Omental fat pad (tissue), 4 donors: Measurements from ENCODE around the gene SEC11A. TPM values are rescaled to one million over a fixed set of nuclear protein-coding genes. Genes with fewer than 3 reads are reported as not detected.
A peak's percentile ranks its signal among the peaks of the same experiment; 100 is the strongest.
"Not testable (repeated sequence)": the region's sequence is repeated elsewhere in the genome, so short reads cannot be mapped to it uniquely, and the experiment has no call there.

Source experiments
- ATAC-seq: fragments of 150-250 bp; one replicate; pipeline ENCODE4 v1.9.1; 2016; ENCODE audit warnings: mild to moderate bottlenecking, moderate library complexity; ENCODE audit not compliant: low FRiP score
- DNase-seq: peaks from one replicate; pipeline ENCODE4 v3.0.0-alpha.2; 2019; ENCODE audit warnings: low spot score
- total RNA-seq, 4 donors: library from RNA; depleted of rRNA; stranded (reverse); fragments of >200 nt; gene quantifications; one replicate each; pipeline ENCODE4 v1.1.0, GENCODE V29; 2016
- TF ChIP-seq, protein P1 (sequence below), 3 donors: fragments of 450-650 bp; IDR thresholded peaks; one replicate each; pipeline ENCODE4 v1.5.1; 2016 to 2017; ENCODE audit warnings: antibody characterized with exemption in 3 of 3, mild to moderate bottlenecking in 3 of 3, moderate library complexity in 2 of 3

SEC11A gene
- total RNA-seq, 4 donors from 2014 or later = 131 to 191 (median 149) TPM

DNA sequence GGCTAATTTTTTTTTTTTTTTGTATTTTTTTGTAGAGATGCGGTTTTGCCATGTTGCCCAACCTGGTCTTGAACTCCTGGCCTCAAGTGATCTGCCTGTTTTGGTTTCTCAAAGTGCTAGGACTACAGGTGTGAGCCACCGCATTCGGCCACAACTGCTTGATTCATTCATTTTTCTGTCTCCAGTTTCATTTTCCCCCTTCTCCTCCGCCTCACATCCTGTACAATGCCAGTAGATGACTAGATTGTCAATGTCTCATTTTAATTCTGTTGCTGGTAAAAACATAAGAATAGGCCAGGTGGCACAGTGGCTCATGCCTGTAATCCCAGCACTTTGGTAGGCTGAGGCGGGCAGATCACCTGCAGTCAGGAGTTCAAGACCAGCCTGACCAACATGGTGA is 20.4 kb upstream of the SEC11A start:
- ATAC-seq = no peak
- TF ChIP-seq, protein P1, sequence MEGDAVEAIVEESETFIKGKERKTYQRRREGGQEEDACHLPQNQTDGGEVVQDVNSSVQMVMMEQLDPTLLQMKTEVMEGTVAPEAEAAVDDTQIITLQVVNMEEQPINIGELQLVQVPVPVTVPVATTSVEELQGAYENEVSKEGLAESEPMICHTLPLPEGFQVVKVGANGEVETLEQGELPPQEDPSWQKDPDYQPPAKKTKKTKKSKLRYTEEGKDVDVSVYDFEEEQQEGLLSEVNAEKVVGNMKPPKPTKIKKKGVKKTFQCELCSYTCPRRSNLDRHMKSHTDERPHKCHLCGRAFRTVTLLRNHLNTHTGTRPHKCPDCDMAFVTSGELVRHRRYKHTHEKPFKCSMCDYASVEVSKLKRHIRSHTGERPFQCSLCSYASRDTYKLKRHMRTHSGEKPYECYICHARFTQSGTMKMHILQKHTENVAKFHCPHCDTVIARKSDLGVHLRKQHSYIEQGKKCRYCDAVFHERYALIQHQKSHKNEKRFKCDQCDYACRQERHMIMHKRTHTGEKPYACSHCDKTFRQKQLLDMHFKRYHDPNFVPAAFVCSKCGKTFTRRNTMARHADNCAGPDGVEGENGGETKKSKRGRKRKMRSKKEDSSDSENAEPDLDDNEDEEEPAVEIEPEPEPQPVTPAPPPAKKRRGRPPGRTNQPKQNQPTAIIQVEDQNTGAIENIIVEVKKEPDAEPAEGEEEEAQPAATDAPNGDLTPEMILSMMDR (IDR thresholded peaks at IDR 0.05) = no peak
- no peak for DNase-seq

DNA sequence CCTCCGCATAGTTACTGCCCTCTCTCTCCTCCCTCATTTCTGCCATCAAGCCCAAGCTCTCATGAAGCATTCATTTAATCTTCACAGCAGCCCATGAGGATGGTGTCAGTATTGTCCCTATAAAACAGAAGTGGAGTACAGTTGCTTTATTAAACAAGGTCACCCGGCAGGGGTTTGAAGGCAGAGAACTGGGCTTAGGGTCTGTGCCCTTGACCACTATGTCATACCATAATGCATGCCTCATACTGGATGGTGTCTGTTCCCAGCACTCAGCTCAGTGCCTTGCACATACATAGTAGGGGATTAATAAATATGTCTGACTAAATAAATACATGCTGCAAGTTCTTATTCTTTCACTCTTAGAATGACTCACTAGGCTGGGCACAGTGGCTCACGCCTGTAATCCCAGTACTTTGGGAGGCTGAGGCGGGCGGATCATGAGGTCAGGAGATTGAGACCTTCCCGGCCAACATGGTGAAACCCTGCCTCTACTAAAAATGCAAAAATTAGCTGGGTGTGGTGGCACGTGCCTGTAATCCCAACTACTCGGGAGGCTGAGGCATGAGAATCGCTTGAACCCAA is 19.6 kb upstream of the SEC11A start:
- ATAC-seq = peak; percentile 28
- DNase-seq = not testable (repeated sequence)

DNA sequence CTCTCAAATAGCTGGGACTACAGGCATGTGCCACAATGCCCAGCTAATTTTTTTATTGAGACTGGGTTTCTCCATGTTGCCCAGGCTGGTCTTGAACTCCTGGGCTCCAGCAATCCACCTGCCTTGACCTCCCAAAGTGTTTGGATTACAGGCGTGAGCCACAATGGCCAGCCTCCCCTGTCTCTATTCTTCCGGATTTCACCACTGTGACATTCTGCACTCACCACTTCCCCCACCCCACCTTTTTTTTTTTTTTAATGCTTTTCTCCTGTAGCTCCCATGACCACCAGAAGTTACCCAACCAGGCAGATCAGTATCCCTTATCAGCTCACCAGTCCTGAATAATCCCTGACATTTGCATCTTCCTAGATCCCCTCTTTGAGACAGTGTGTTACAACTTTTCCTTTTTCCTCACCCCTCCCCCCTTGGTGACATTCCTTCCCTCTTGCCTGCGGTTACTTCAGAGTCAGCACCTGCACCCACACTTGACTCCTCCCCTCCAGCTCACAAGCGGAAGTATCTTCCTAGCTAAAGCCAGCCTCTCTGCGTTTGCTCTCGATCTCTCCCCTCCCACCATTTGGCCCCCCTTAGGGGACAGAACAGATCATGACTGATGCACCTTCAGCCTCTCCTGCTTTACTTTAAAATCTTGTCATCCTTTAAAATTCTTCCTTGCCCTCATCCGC is 19.0 kb upstream of the SEC11A start:
- peak; percentile 70 for ATAC-seq
- DNase-seq = no peak
- TF ChIP-seq, protein P1 (IDR thresholded peaks at IDR 0.05) = no peak

DNA sequence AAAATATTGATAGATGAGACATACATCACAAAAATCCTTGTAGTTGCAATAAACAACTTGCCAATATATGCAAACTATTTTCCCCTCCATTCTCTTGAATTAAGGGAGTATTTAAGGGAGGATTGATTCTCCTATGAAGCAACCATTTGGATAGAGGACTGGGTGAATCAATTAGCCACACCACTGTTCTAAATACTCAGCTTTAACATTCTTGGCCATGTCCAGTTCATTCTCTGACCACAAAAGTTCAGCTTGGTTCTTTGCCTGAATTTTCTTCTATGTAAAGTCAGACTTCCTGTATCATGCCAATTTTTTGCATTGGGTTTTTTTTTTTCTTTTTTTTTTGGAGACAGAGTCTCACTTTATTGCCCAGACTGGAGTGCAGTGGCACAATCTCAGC is 15.8 kb upstream of the SEC11A start:
- DNase-seq (no peak), ATAC-seq (no peak)
- TF ChIP-seq, protein P1 (IDR thresholded peaks at IDR 0.05) = no peak

DNA sequence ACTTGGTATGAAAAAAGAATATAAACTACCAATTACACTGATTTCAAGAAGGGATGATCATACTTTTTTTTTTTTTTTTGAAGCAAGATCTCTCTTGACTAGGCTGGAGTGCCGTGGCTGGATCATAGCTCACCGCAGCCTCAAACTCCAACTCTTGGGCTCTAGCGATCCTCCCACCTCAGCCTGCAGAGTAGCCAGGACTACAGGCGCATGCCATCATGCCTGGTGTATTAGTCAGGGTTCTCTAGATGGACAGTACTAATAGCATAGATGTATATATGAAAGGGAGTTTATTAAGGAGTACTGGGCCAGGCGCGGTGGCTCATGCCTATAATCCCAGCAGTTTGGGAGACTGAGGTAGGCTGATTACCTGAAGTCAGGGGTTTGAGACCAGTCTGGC is 11.5 kb upstream of the SEC11A start:
- ATAC-seq = no peak
- TF ChIP-seq, protein P1 (IDR thresholded peaks at IDR 0.05) = no peak
- no peak for DNase-seq

DNA sequence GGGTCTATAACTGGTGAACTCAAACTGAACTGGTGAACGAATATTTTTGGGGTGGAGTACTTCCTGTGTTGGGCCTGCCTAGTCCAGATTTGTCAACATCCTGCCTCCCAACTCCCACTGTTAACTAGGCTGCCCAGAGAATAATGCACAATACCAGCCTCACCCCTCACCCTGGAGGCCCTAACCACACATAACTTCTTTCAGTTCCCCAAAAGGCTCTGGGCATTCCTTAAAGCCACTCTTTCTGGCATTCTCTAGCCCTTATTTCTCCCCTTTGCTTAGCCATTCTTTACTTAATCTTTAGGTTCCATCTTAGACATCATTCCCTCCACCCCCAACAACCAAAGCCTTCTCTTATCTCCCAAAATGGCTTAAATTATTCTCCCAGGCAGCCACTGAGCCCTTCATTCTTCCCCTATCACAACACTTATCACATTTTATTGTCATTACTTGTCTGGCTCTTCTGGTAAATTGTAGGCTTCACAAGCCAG is 9.1 kb upstream of the SEC11A start:
- TF ChIP-seq, protein P1 (IDR thresholded peaks at IDR 0.05) = no peak
- no peak for ATAC-seq
- no peak for DNase-seq

DNA sequence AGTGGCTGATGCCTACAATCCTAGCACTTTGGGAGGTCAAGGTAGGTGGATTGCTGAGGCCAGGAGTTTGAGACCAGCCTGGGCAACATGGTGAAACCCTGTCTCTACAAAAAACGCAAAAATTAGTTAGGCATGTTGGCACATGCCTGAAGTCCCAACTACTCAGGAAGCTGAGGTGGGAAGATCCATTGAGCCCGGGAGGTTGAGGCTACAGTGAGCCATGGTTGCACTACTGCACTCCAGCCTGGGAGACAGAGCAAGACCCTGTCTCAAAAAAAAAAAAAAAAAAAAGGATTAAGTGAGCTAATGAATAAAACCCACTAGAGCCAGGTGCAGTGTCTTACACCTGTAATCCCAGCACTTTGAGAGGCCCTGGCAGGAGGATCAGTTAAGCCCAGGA is 6.7 kb upstream of the SEC11A start:
- DNase-seq = no peak
- TF ChIP-seq, protein P1 (IDR thresholded peaks at IDR 0.05) = no peak
- ATAC-seq = no peak
